Lung (tissue), 12 donors: ENCODE data around the gene GTF2F1. TPM values are rescaled to one million over a fixed set of nuclear protein-coding genes. Genes with fewer than 3 reads are reported as not detected.

ENCODE experiments used
- ATAC-seq: fragments of 200-7000 bp; cut with Tn5 transposase; one replicate; pipeline ENCODE4 v1.9.1; 2020; ENCODE audit warnings: moderate number of reproducible peaks; ENCODE audit not compliant: insufficient read depth, low FRiP score
- DNase-seq, 3 donors: peaks; one replicate each; pipeline ENCODE4 v3.0.0-alpha.2; 2013 to 2017
- H3K27ac ChIP-seq, 2 donors: one replicate each; pipeline ENCODE4 v1.5.1; 2013; ENCODE audit warnings: mild to moderate bottlenecking in 2 of 2, moderate library complexity in 2 of 2, control low read depth in 1 of 2, inconsistent platforms in 1 of 2, low read depth in 1 of 2, low read length in 1 of 2
- H3K27me3 ChIP-seq, 3 donors: one replicate each; pipeline ENCODE4 v1.5.1; 2013; ENCODE audit warnings: low read length in 2 of 3; ENCODE audit not compliant: control insufficient read depth in 3 of 3, insufficient read depth in 3 of 3
- H3K36me3 ChIP-seq, 4 donors: one replicate each; pipeline ENCODE4 v1.5.1; 2013; ENCODE audit warnings: low read length in 4 of 4, mild to moderate bottlenecking in 1 of 4, moderate library complexity in 1 of 4; ENCODE audit not compliant: control insufficient read depth in 4 of 4, insufficient read depth in 4 of 4
- H3K4me1 ChIP-seq, 5 donors: one replicate each; pipeline ENCODE4 v1.5.1; 2013; ENCODE audit warnings: low read length in 5 of 5, mild to moderate bottlenecking in 2 of 5, moderate library complexity in 1 of 5; ENCODE audit not compliant: control insufficient read depth in 5 of 5, insufficient read depth in 5 of 5
- H3K4me3 ChIP-seq: one replicate; pipeline ENCODE4 v1.5.1; 2013; ENCODE audit warnings: mild to moderate bottlenecking, control low read depth, moderate library complexity
- H3K9ac ChIP-seq, 2 donors: one replicate each; pipeline ENCODE4 v1.5.1; 2013; ENCODE audit warnings: low read length in 2 of 2, control low read depth in 1 of 2; ENCODE audit not compliant: insufficient read depth in 1 of 2
- H3K9me3 ChIP-seq, 4 donors: one replicate each; pipeline ENCODE4 v1.5.1; 2013; ENCODE audit warnings: low read length in 3 of 4, mild to moderate bottlenecking in 1 of 4, moderate library complexity in 1 of 4; ENCODE audit not compliant: control insufficient read depth in 4 of 4, insufficient read depth in 3 of 4
- CTCF ChIP-seq: IDR thresholded peaks from 2 replicates; pipeline ENCODE4 v1.5.1; 2012; ENCODE audit warnings: mild to moderate bottlenecking; ENCODE audit errors: control extremely low read depth, extremely low read depth
- WGBS, 2 donors: extraction: QIAGEN DNeasy Blood & Tissue Kit; methylation state at CpG; one replicate each; pipeline ENCODE4 v1.1.7; 2013; 5-methylcytosine and 5-hydroxymethylcytosine counted together
- polyA plus RNA-seq, 2 donors: library from polyadenylated mRNA; stranded (reverse); fragments of 200-250 nt; gene quantifications; one replicate each; pipeline ENCODE4 v1.2.1, GENCODE V29; 2013
- total RNA-seq, 2 donors: library from RNA; depleted of rRNA in 1 of 2; stranded (reverse); fragments of >200 nt in 1 of 2; gene quantifications; one replicate each; pipeline ENCODE4 v1.2.1, GENCODE V29; 2014 to 2021
- donor health status: control.
- donor health status: control.
- donor health status: Bipolar disorder and iron deficiency.
- donor health status: healthy.
- donor health status: DM: yes; HTN: yes; CAD: no.

The GTF2F1 gene
- total and polyA plus RNA-seq, 4 donors = 45.4 to 53.5 (median 48.3) TPM

DNA sequence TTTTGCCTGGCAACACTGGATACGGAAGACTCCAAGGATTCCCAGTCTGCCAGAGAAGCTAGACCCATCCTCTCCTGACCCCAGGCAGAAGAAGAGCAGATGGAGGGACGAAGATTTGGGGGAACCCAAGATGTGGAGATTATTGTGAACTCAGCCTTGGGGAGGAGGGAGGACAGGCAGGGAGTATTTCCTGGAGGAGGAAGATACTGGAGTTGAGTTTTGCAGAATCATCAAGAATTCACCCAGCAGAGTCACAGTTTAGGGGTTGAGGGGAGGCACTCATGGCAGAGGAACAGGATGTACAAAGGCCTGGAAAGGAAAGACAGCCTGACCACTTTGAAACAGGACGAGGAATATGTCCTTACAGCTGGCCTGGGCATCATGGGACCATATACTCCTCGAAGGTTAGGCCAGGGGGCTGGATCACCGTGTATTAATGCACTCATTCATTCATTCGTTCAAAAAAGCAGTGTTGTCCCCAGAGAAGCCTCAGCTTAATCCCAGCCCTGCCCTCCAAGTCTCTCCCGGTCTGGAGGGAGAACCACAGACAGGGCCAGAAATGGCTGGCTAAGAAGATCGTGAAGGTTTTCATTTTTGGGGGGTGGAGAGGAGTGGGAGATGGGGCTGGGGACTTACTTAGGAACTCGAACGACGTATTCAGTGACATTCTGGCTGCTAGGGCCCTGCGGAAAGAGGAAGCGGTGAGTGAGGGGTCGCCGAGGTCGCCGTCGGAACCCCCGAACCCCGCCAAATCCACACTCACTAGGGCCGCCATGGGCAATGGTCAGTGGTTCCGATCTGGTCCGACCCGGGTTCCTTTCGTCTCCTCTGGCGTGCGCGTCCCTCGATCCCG, 517 bp downstream of the GTF2F1 start:
- no peaks in the 10 kb centered on the region for H3K9me3 ChIP-seq
- H3K4me1 ChIP-seq = peaks cover 0 to 13% (median 6%) of the 10 kb centered on the region in 5 donors

GRCh38 chr19:6387372-6387771, 5.6 kb downstream of the GTF2F1 start:
- ATAC-seq = no peak
- no peak overlapping the region for H3K9ac ChIP-seq
- H3K36me3 ChIP-seq = peaks cover 4 to 50% (median 39%) of the 10 kb centered on the region in 4 donors
- peaks cover 0 to 2% (median 0%) of the 10 kb centered on the region in 4 donors for H3K9me3 ChIP-seq
- peaks cover 0 to 6% (median 5%) of the 10 kb centered on the region in 5 donors for H3K4me1 ChIP-seq
- no peak overlapping the region for H3K27ac ChIP-seq
- no peak for TF ChIP-seq CTCF
- WGBS, 2 donors = 93 to 98% methylated on average over 19 of the region's 19 CpGs
- H3K27me3 ChIP-seq = no peaks in the 10 kb centered on the region
- no peak overlapping the region for H3K4me3 ChIP-seq
- DNase-seq = no peak

More for the DNA sequence above, 517 bp downstream of the GTF2F1 start:
- H3K27me3 ChIP-seq = no peaks in the 10 kb centered on the region
- H3K4me3 ChIP-seq = peak overlapping the region; percentile 90
- peaks cover 4 to 17% (median 14%) of the 10 kb centered on the region in 4 donors for H3K36me3 ChIP-seq
- H3K27ac ChIP-seq = peak overlapping the region; percentile 91 to 96
- no peak for TF ChIP-seq CTCF
- WGBS, 2 donors = 7 to 11% methylated on average over 23 to 30 of the region's 30 CpGs
- ATAC-seq = no peak
- peak in 1 of 3 donors; percentile 13 for DNase-seq
- peak overlapping the region; percentile 91 for H3K9ac ChIP-seq

- H3K36me3 ChIP-seq = peaks cover 28 to 76% (median 57%) of the 10 kb centered on the region in 4 donors
- no peak for TF ChIP-seq CTCF
- peaks cover 0 to 10% (median 3%) of the 10 kb centered on the region in 4 donors for H3K9me3 ChIP-seq
- WGBS, 2 donors = 91 to 94% methylated on average over 4 of the region's 4 CpGs
- ATAC-seq (no peak), DNase-seq (no peak)
- no peak overlapping the region for H3K27ac ChIP-seq
- no peaks in the 10 kb centered on the region for H3K4me1 ChIP-seq
- H3K9ac ChIP-seq = no peak overlapping the region
- no peaks in the 10 kb centered on the region for H3K27me3 ChIP-seq
- no peak overlapping the region for H3K4me3 ChIP-seq
These were observed 8.6 kb downstream of the GTF2F1 start for GRCh38 chr19:6384381-6384780.
